Chondrocyte (in vitro differentiated cells): ENCODE results near the gene SLC2A10. TPM values are rescaled to one million over a fixed set of nuclear protein-coding genes. Genes with fewer than 3 reads are reported as not detected.

Source experiments
- DNase-seq: peaks from one replicate; pipeline ENCODE4 v3.0.0; 2021; ENCODE audit warnings: mixed read lengths, low spot score
- H3K27ac Mint-ChIP-seq: one replicate; pipeline ENCODE4 v1.8.0; 2021; ENCODE audit warnings: mild to moderate bottlenecking, moderate library complexity, mixed read lengths; ENCODE audit not compliant: unreplicated experiment
- H3K27me3 Mint-ChIP-seq: 2 replicates; pipeline ENCODE4 v1.8.0; 2021; ENCODE audit warnings: low read depth, mixed read lengths
- H3K36me3 Mint-ChIP-seq: 2 replicates; pipeline ENCODE4 v1.8.0; 2021; ENCODE audit warnings: low read depth, mixed read lengths
- H3K4me1 Mint-ChIP-seq: 2 replicates; pipeline ENCODE4 v1.8.0; 2021; ENCODE audit warnings: low read depth, mild to moderate bottlenecking, mixed read lengths
- H3K4me3 Mint-ChIP-seq: one replicate; pipeline ENCODE4 v1.8.0; 2021; ENCODE audit warnings: mild to moderate bottlenecking, moderate library complexity, mixed read lengths; ENCODE audit not compliant: unreplicated experiment
- H3K9me3 Mint-ChIP-seq: 2 replicates; pipeline ENCODE4 v1.8.0; 2021; ENCODE audit warnings: low read depth, mixed read lengths
- CTCF ChIP-seq: fragments of 200-600 bp; sonication (generic); IDR thresholded peaks from 2 replicates; pipeline ENCODE4 v1.5.0; 2021; ENCODE audit warnings: antibody characterized with exemption, mild to moderate bottlenecking, moderate library complexity
- total RNA-seq: library from RNA; stranded (reverse); gene quantifications from 3 replicates; pipeline ENCODE4 v1.2.1, GENCODE V29; 2021

Gene SLC2A10
- total RNA-seq, 1 donor from 2014 or later: 39.6 TPM

GRCh38 chr20:46683668-46683938 is 25.8 kb upstream of the SLC2A10 start:
- H3K27ac Mint-ChIP-seq: peak overlapping the region; percentile 88
- DNase-seq: no peak

GRCh38 chr20:46683939-46684750 is 25.3 kb upstream of the SLC2A10 start:
- no peak for TF ChIP-seq CTCF
- H3K9me3 Mint-ChIP-seq: no peaks in the 10 kb centered on the region
- no peaks in the 10 kb centered on the region for H3K27me3 Mint-ChIP-seq
- H3K4me1 Mint-ChIP-seq: peaks cover 54% of the 10 kb centered on the region
- DNase-seq: no peak
- H3K36me3 Mint-ChIP-seq: peaks cover 9% of the 10 kb centered on the region
- H3K4me3 Mint-ChIP-seq: peak overlapping the region; percentile 71
- peak overlapping the region; percentile 88 for H3K27ac Mint-ChIP-seq

More at GRCh38 chr20:46683668-46683938, 25.8 kb upstream of the SLC2A10 start:
- H3K27me3 Mint-ChIP-seq: no peaks in the 10 kb centered on the region
- TF ChIP-seq CTCF: no peak
- H3K4me3 Mint-ChIP-seq: peak overlapping the region; percentile 71
- peaks cover 53% of the 10 kb centered on the region for H3K4me1 Mint-ChIP-seq
- peaks cover 9% of the 10 kb centered on the region for H3K36me3 Mint-ChIP-seq
- no peaks in the 10 kb centered on the region for H3K9me3 Mint-ChIP-seq

GRCh38 chr20:46688151-46689081 is 21.0 kb upstream of the SLC2A10 start:
- H3K4me3 Mint-ChIP-seq: peak overlapping the region; percentile 76
- H3K9me3 Mint-ChIP-seq: peaks cover 2% of the 10 kb centered on the region
- H3K4me1 Mint-ChIP-seq: peaks cover 52% of the 10 kb centered on the region
- H3K27ac Mint-ChIP-seq: peak overlapping the region; percentile 95
- DNase-seq: no peak
- no peak for TF ChIP-seq CTCF
- H3K27me3 Mint-ChIP-seq: no peaks in the 10 kb centered on the region
- H3K36me3 Mint-ChIP-seq: peaks cover 9% of the 10 kb centered on the region

- H3K27me3 Mint-ChIP-seq: no peaks in the 10 kb centered on the region
- peak; percentile 57 for TF ChIP-seq CTCF
- peak within 1 kb of the TSS; percentile 95 for H3K27ac Mint-ChIP-seq
- DNase-seq: peak; percentile 100
- peaks cover 9% of the 10 kb centered on the region for H3K36me3 Mint-ChIP-seq
- peaks cover 2% of the 10 kb centered on the region for H3K9me3 Mint-ChIP-seq
- H3K4me1 Mint-ChIP-seq: peaks cover 44% of the 10 kb centered on the region
- peak within 1 kb of the TSS; percentile 76 for H3K4me3 Mint-ChIP-seq
Measured at GRCh38 chr20:46689082-46689753, 20.2 kb upstream of the SLC2A10 start, which contains the start of gene TP53RK. TSS of gene TP53RK (minus strand) at chr20:46689444. CDS start at chr20:46689414, 30 bp downstream.

GRCh38 chr20:46689754-46690085 is 19.7 kb upstream of the SLC2A10 start:
- peaks cover 9% of the 10 kb centered on the region for H3K36me3 Mint-ChIP-seq
- peaks cover 2% of the 10 kb centered on the region for H3K9me3 Mint-ChIP-seq
- DNase-seq: no peak
- H3K27me3 Mint-ChIP-seq: no peaks in the 10 kb centered on the region
- peak overlapping the region; percentile 95 for H3K27ac Mint-ChIP-seq
- TF ChIP-seq CTCF: no peak
- H3K4me3 Mint-ChIP-seq: peak overlapping the region; percentile 76
- H3K4me1 Mint-ChIP-seq: peaks cover 44% of the 10 kb centered on the region
